ENCODE data around the gene AEN. TPM values are rescaled to one million over a fixed set of nuclear protein-coding genes. Genes with fewer than 3 reads are reported as not detected.

The AEN gene
- total and polyA plus RNA-seq, 2 donors (not counting 3 experiments of a cell fraction or from before 2014, with no cell fraction given): 34.2 to 35.6 TPM

DNA sequence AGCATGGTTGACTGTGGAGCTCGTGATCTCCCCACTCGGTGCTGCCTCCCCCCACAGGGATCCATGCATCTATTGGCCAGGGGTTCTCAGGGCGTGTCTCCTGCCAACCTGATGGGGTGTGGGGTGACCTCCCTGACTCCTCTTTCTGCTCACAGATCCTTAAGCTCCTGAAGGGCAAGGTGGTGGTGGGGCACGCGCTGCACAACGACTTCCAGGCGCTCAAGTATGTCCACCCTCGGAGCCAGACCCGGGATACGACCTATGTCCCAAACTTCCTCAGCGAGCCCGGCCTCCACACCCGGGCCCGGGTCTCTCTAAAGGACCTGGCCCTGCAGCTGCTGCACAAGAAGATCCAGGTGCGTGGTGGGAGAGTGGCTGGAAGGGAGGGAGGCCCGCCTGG, 7.9 kb downstream of the AEN start:
- Histone ChIP-seq H3K4me1 (ENCODE audit: control insufficient read depth, extremely low read depth, insufficient read depth, low read length) (peaks cover 28% of the 10 kb centered on the region), H3K9ac (replicated peaks; ENCODE audit: extremely low read depth, insufficient read depth, low read length) (no peak overlapping the region), H3K9me1 (replicated peaks; ENCODE audit: control insufficient read depth, extremely low read depth, insufficient read depth, low read length) (no peaks in the 10 kb centered on the region), H3K4me2 (ENCODE audit: insufficient read depth, low read length) (no peak overlapping the region), H3K27me3 (ENCODE audit: control insufficient read depth in 2 of 2, insufficient read depth in 2 of 2, low read length in 2 of 2) (no peaks in the 10 kb centered on the region), H3K27ac (ENCODE audit: insufficient read depth, low read depth, low read length) (no peak overlapping the region), H3K79me2 (ENCODE audit: control insufficient read depth, insufficient read depth, low read length) (peaks cover 77% of the 10 kb centered on the region), H4K20me1 (replicated peaks; ENCODE audit: control insufficient read depth, extremely low read depth, insufficient read depth, low read length) (no peaks in the 10 kb centered on the region), H3K36me3 (ENCODE audit: control insufficient read depth in 2 of 2, extremely low read depth in 1 of 2, insufficient read depth in 2 of 2, low read length in 2 of 2) (peaks cover 10 to 30% of the 10 kb centered on the region in 2 experiments), H3K4me3 (replicated peaks in 1 of 3; ENCODE audit: insufficient read depth in 1 of 3, low read depth in 1 of 3, low read length in 3 of 3) (no peak overlapping the region), H3K9me3 (replicated peaks; ENCODE audit: control insufficient read depth, insufficient read depth, low read length) (no peaks in the 10 kb centered on the region), H2AFZ (ENCODE audit: low read depth, low read length) (no peak overlapping the region)
- BruUV-seq (replicated peaks): no TSS peak
- CTCF ChIA-PET: no interaction called here
- DNase-seq (ENCODE audit: low read depth, low spot score) (no peak), FAIRE-seq (no peak)
- TF ChIP-seq POLR2AphosphoS5 (IDR thresholded peaks at IDR 0.05; ENCODE audit: insufficient read depth, low read depth, low read length) (no peak), EZH2 (IDR thresholded peaks at IDR 0.05; ENCODE audit: borderline replicate concordance, low read depth, low read length, severe bottlenecking) (no peak), JUN (IDR thresholded peaks at IDR 0.05; ENCODE audit: borderline replicate concordance, insufficient read depth, insufficient read length, low read depth) (no peak), FOS (IDR thresholded peaks at IDR 0.05; ENCODE audit: borderline replicate concordance, insufficient read depth, low read length) (no peak)
- POLR2A ChIA-PET: no interaction called here
- intact Hi-C loops (cut with micrococcal nuclease): loop anchor here (10.0 kb wide), 2 partner anchors 546 to 706 kb away; partner anchors contain the start of gene POLG
- dilution Hi-C loops (cut with MboI; ENCODE audit: extremely low pct_ligation_motif_present, low sequenced_read_pairs): no loop called here

- TF ChIP-seq MAX (IDR thresholded peaks at IDR 0.05; ENCODE audit: insufficient read depth, insufficient read length): no peak
- peak; percentile 83 for TF ChIP-seq POLR2AphosphoS5 (IDR thresholded peaks at IDR 0.05; ENCODE audit: insufficient read depth, low read depth, low read length)
- TF ChIP-seq MYC (IDR thresholded peaks at IDR 0.05; ENCODE audit: low read depth, low read length): no peak
- TF ChIP-seq POLR2A (IDR thresholded peaks at IDR 0.05; ENCODE audit: low read depth, low read length): peak; percentile 60
- peak; percentile 31 for TF ChIP-seq FOS (IDR thresholded peaks at IDR 0.05; ENCODE audit: borderline replicate concordance, insufficient read depth, low read length)
- peaks cover 12 to 32% of the 10 kb centered on the region in 2 experiments for H3K36me3 ChIP-seq (ENCODE audit: control insufficient read depth in 2 of 2, extremely low read depth in 1 of 2, insufficient read depth in 2 of 2, low read length in 2 of 2)
- H3K27ac ChIP-seq (ENCODE audit: insufficient read depth, low read depth, low read length): peak overlapping the region; percentile 26
- BruUV-seq (replicated peaks): no TSS peak
- no peak overlapping the region for H3K4me3 ChIP-seq (replicated peaks in 1 of 3; ENCODE audit: insufficient read depth in 1 of 3, low read depth in 1 of 3, low read length in 3 of 3)
- no peaks in the 10 kb centered on the region for H3K9me3 ChIP-seq (replicated peaks; ENCODE audit: control insufficient read depth, insufficient read depth, low read length)
- H3K79me2 ChIP-seq (ENCODE audit: control insufficient read depth, insufficient read depth, low read length): peaks cover 65% of the 10 kb centered on the region
- no peak overlapping the region for H2AFZ ChIP-seq (ENCODE audit: low read depth, low read length)
- H3K9me1 ChIP-seq (replicated peaks; ENCODE audit: control insufficient read depth, extremely low read depth, insufficient read depth, low read length): no peaks in the 10 kb centered on the region
- POLR2A ChIA-PET: interaction anchor here (0.8 kb wide), 1 partner anchor 9 kb away, joined by 4 read pairs; the partner anchor contains the start of gene ISG20
- no peaks in the 10 kb centered on the region for H3K27me3 ChIP-seq (ENCODE audit: control insufficient read depth in 2 of 2, insufficient read depth in 2 of 2, low read length in 2 of 2)
- DNase-seq (ENCODE audit: low read depth, low spot score) (peak; percentile 55), FAIRE-seq (peak; percentile 83)
- intact Hi-C loops (cut with micrococcal nuclease): loop anchor here (1.0 to 2.0 kb wide), 3 partner anchors 8 to 19 kb away; partner anchors contain the start of gene AEN
- no peak overlapping the region for H3K4me2 ChIP-seq (ENCODE audit: insufficient read depth, low read length)
- no peak overlapping the region for H3K9ac ChIP-seq (replicated peaks; ENCODE audit: extremely low read depth, insufficient read depth, low read length)
- dilution Hi-C loops (cut with MboI; ENCODE audit: extremely low pct_ligation_motif_present, low sequenced_read_pairs): no loop called here
- peaks cover 19% of the 10 kb centered on the region for H3K4me1 ChIP-seq (ENCODE audit: control insufficient read depth, extremely low read depth, insufficient read depth, low read length)
- CTCF ChIA-PET: no interaction called here
- no peaks in the 10 kb centered on the region for H4K20me1 ChIP-seq (replicated peaks; ENCODE audit: control insufficient read depth, extremely low read depth, insufficient read depth, low read length)
Observed at GRCh38 chr15:88630141-88630721, 9.1 kb downstream of the AEN start.
